D721Med (cell line): ENCODE measurements around the gene CDH1.

Experiments used
- DNase-seq: peaks from one replicate; pipeline ENCODE4 v3.0.0; 2011; ENCODE audit warnings: low spot score; ENCODE audit not compliant: insufficient read length
- FAIRE-seq: peaks from 2 replicates; lab custom pipeline; 2011; peaks lifted over from hg19 to GRCh38; lab: Jason Lieb, UNC
- CTCF ChIP-seq: IDR thresholded peaks from 2 replicates; pipeline ENCODE4 v1.5.1; 2012; ENCODE audit warnings: mild to moderate bottlenecking, control low read depth; ENCODE audit not compliant: insufficient read depth; ENCODE audit errors: missing control alignments

CDH1 gene

DNA sequence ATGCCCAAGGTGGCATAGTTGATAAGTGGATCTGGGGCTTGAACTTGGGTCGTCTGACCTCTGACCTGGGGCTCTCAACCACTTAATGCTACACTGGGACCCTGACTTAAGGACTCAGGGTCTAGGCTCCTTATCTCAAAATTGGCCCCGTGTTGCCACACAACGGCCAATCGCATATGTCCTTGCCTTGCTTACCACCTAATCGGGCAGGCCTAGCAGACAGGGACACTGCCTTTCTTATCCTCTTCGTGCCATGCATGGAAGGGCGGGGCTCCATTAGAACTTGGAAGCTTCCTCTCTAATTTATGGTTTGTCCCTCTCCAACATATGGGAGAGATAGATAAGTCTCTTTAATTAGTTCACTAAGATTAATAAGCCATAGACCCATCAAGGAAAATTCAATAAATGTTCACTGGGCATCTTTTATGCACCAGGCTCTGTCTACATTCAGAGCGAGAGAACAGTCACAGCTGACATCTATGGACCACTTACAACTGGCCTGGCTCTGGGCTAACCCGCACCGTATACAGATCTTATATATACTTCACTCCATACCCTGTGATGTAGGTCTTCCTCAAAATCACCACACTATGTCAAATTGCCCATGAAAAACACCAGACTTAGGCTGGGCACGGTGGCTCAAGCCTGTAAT, 35.1 kb downstream of the CDH1 start:
- no peak for TF ChIP-seq CTCF
- FAIRE-seq (no peak), DNase-seq (no peak)

GRCh38 chr16:68772871-68773270, 35.8 kb downstream of the CDH1 start:
- no peak for TF ChIP-seq CTCF
- DNase-seq (no peak), FAIRE-seq (no peak)

GRCh38 chr16:68774982-68775634, 38.0 kb downstream of the CDH1 start:
- DNase-seq (no peak), FAIRE-seq (no peak)
- TF ChIP-seq CTCF = no peak

- DNase-seq (no peak), FAIRE-seq (no peak)
- TF ChIP-seq CTCF = no peak
Measured at GRCh38 chr16:68776821-68777485, 39.9 kb downstream of the CDH1 start.

- TF ChIP-seq CTCF = no peak
- no peak for DNase-seq
- FAIRE-seq = no peak
Measured at GRCh38 chr16:68778551-68779231, 41.6 kb downstream of the CDH1 start.

GRCh38 chr16:68779891-68780290, 42.8 kb downstream of the CDH1 start:
- DNase-seq (no peak), FAIRE-seq (no peak)
- TF ChIP-seq CTCF = no peak
